ENCODE data around the gene PREB. TPM values are rescaled to one million over a fixed set of nuclear protein-coding genes. Genes with fewer than 3 reads are reported as not detected.

Gene PREB
- total and polyA plus RNA-seq, 2 donors (not counting 3 experiments of a cell fraction or from before 2014, with no cell fraction given): 47.2 to 73.3 TPM

DNA sequence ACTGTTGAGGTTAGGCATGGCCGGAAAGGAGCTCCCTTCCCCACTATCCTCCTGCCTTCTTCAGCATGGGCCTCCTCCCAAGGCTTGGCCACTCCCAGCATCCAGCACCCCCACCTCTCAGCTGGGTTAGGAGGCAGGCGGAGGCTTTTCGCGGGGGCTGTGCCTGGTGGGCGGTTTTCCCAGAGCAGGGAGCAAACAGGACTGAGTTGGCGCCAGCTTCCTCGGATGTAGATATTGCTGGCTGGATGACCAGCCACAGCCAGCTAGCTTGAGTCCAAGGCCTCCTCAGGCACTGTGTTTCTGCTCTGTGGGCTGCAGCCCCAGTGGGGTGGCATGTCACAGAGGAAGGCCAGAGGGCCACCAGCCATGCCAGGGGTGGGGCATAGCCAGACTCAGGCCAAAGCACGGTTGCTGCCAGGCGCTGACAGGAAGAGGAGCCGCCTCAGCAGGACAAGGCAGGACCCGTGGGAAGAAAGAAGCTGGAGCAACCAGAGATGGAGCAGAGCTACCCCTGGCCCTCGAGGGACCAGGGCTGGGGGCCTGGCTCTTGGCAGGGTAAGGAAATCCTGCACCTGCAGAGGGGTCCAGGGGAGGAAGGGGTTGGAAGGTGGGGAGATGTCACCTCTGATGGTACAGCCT lies 14.5 kb upstream of the PREB start, which contains the start of gene TCF23:
TSS of gene TCF23 (plus strand) at position 204 of the 639 bp plus-strand sequence. CDS start at position 334, 130 bp downstream.
- Histone ChIP-seq H4K20me1 (replicated peaks; ENCODE audit: control insufficient read depth, extremely low read depth, insufficient read depth, low read length) (no peaks in the 10 kb centered on the region), H3K79me2 (ENCODE audit: control insufficient read depth, insufficient read depth, low read length) (no peaks in the 10 kb centered on the region), H3K9me1 (replicated peaks; ENCODE audit: control insufficient read depth, extremely low read depth, insufficient read depth, low read length) (no peaks in the 10 kb centered on the region), H2AFZ (ENCODE audit: low read depth, low read length) (no peak within 1 kb of the TSS), H3K27ac (ENCODE audit: insufficient read depth, low read depth, low read length) (no peak within 1 kb of the TSS), H3K4me3 (replicated peaks in 1 of 3; ENCODE audit: insufficient read depth in 1 of 3, low read depth in 1 of 3, low read length in 3 of 3) (no peak within 1 kb of the TSS), H3K36me3 (ENCODE audit: control insufficient read depth in 2 of 2, extremely low read depth in 1 of 2, insufficient read depth in 2 of 2, low read length in 2 of 2) (no peaks in the 10 kb centered on the region), H3K4me2 (ENCODE audit: insufficient read depth, low read length) (no peak within 1 kb of the TSS), H3K27me3 (ENCODE audit: control insufficient read depth in 2 of 2, insufficient read depth in 2 of 2, low read length in 2 of 2) (peaks cover 1 to 2% of the 10 kb centered on the region in 2 experiments), H3K4me1 (ENCODE audit: control insufficient read depth, extremely low read depth, insufficient read depth, low read length) (no peaks in the 10 kb centered on the region), H3K9me3 (replicated peaks; ENCODE audit: control insufficient read depth, insufficient read depth, low read length) (no peaks in the 10 kb centered on the region), H3K9ac (replicated peaks; ENCODE audit: extremely low read depth, insufficient read depth, low read length) (no peak within 1 kb of the TSS)
- CTCF ChIA-PET: interaction anchor here (0.6 to 2.4 kb wide), 6 partner anchors 13 to 145 kb away, joined by 3 to 17 read pairs (median 4); no protein-coding TSS in a partner anchor
- BruUV-seq (replicated peaks): no TSS peak
- DNase-seq (ENCODE audit: low read depth, low spot score) (no peak), FAIRE-seq (no peak)
- dilution Hi-C loops (cut with MboI; ENCODE audit: extremely low pct_ligation_motif_present, low sequenced_read_pairs) (no loop called here), intact Hi-C loops (cut with micrococcal nuclease) (no loop called here)
- TF ChIP-seq FOS (IDR thresholded peaks at IDR 0.05; ENCODE audit: borderline replicate concordance, insufficient read depth, low read length) (no peak), CTCF (IDR thresholded peaks at IDR 0.05; ENCODE audit: extremely low read depth in 1 of 2, insufficient read depth in 1 of 2, low read depth in 1 of 2, low read length in 2 of 2) (no peak), MAX (IDR thresholded peaks at IDR 0.05; ENCODE audit: insufficient read depth, insufficient read length) (no peak), JUN (IDR thresholded peaks at IDR 0.05; ENCODE audit: borderline replicate concordance, insufficient read depth, insufficient read length, low read depth) (no peak), POLR2AphosphoS5 (IDR thresholded peaks at IDR 0.05; ENCODE audit: insufficient read depth, low read depth, low read length) (no peak), MYC (IDR thresholded peaks at IDR 0.05; ENCODE audit: low read depth, low read length) (no peak), EZH2 (IDR thresholded peaks at IDR 0.05; ENCODE audit: borderline replicate concordance, low read depth, low read length, severe bottlenecking) (no peak), POLR2A (IDR thresholded peaks at IDR 0.05; ENCODE audit: low read depth, low read length) (no peak), GATA2 (IDR thresholded peaks at IDR 0.05; ENCODE audit: insufficient read depth, insufficient read length, low read depth, low read length) (no peak)
- POLR2A ChIA-PET: interaction anchor here (0.6 kb wide), 1 partner anchor 12 kb away, joined by 9 read pairs; no protein-coding TSS in a partner anchor
